ENCODE data around the gene OR5B17.
"Not testable (repeated sequence)": the region's sequence is repeated elsewhere in the genome, so short reads cannot be mapped to it uniquely, and the experiment has no call there.

OR5B17 gene

GRCh38 chr11:58358969-58359368 lies at the start of gene OR5B17:
Gene OR5B17, minus strand, starts transcription at chr11:58359069. Its CDS starts 0 bp downstream, at chr11:58359069.
- DNase-seq (ENCODE audit: low spot score): no peak

- no peak for DNase-seq (ENCODE audit: low spot score)
Observed at GRCh38 chr11:58406774-58407173, 47.9 kb upstream of the OR5B17 start, which contains the start of gene OR5B3. Gene OR5B3, minus strand, starts transcription at chr11:58406874. Its CDS starts 3,465 bp downstream, at chr11:58403409.

DNA sequence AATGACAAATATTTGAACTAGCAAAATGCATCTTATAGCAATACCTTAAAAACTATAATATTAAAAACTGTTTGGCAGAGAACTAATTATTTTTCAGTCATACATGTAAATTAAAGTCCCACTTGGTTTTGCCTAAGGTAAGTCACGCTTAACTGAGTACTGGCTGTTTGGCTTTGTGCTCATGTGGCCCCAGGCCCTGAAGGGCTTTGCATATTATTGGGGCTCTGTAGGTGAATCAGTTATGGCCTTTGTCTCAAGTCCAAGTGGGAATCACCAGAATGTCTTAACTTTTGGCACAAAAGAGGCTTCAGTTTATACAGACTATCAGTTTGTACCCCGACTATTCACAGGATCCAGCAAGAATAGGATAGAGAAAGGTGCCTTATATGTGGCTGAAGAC lies 40.8 kb upstream of the OR5B17 start:
- not testable (repeated sequence) for DNase-seq (ENCODE audit: low spot score)

GRCh38 chr11:58395581-58395980 lies 36.7 kb upstream of the OR5B17 start:
- peak; percentile 14 for DNase-seq (ENCODE audit: low spot score)

GRCh38 chr11:58394195-58394594 lies 35.3 kb upstream of the OR5B17 start:
- DNase-seq (ENCODE audit: low spot score): peak; percentile 51

DNA sequence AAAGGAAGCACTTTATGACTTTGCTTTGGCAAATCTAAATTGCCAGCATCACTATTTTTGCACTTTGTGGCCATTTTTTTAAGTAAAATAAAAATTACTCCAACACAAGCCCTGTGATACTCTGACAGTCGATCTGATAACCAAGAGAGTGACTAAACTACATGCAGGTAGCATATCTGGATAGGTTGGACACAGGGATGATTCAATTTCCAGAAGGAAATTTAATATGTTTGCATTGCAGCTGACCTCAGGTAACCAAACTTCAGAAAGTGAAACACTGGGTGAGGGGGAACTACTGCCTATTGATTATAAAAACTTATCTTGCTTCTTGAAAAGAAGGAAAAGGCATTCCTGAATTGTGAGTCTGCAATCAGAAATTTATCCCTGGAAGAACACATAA lies 33.9 kb upstream of the OR5B17 start:
- no peak for DNase-seq (ENCODE audit: low spot score)

DNA sequence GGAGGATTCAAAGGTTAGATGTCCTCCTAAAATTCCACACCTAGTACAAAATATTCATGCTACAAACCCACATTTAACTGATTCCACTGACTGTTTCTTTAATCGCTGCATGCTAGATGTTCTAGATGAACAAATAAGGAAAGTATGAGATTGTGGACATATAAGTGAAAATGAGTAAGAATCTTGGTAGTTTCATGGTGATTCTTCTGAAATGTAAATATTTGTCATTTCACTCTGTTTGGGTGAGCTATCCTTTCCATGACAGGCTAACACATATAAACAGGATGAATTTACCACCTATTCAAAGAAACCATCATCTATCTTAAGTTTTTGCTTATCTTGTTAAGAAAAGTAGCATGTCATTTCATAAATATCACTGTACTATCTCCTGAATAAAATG lies 33.0 kb upstream of the OR5B17 start:
- no peak for DNase-seq (ENCODE audit: low spot score)

- DNase-seq (ENCODE audit: low spot score): no peak
Observed at GRCh38 chr11:58390551-58391063, 31.7 kb upstream of the OR5B17 start.

- DNase-seq (ENCODE audit: low spot score): no peak
Observed at GRCh38 chr11:58354727-58355126, 4.1 kb downstream of the OR5B17 start.

DNA sequence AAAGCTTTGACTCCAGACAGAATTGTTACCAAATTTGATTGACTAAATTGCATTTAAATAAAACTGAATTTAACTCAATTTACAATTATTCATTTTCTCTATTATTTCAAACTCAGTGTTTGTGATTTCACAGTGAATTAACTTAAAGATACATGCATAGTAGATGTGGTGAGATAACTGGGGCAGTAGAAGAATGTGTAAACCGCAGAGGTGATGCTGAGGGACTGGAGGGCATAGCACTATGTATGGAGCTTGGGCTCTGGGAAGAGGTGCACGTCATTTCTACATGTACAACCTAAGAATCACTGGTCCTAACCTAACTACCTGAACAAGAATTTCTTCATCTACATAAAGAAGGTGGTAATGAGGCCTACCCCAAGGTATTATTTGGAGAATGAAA lies 13.7 kb downstream of the OR5B17 start:
- no peak for DNase-seq (ENCODE audit: low spot score)

DNA sequence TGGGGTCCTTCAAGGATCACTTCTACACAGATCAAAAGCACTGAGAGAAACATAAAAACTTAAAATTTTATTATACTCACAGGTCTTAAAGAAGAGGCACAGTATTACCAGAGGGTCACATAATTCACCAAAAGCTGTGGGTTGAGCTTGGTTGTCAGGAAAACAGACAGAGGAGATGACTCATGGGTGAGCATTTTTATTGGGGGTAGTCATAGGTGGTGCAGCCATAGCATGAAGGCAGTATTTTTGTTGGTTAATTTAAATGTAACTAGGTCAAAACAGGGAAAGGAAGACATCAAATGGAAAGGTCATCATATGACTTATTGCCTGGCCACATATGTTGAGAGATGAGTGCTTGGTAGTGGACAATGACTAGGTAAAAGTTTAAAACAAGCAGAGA lies 24.2 kb downstream of the OR5B17 start:
- DNase-seq (ENCODE audit: low spot score): peak; percentile 55

- peak; percentile 8 for DNase-seq (ENCODE audit: low spot score)
Observed at GRCh38 chr11:58330861-58331260, 28.0 kb downstream of the OR5B17 start.

GRCh38 chr11:58318532-58318931 lies 40.3 kb downstream of the OR5B17 start:
- no peak for DNase-seq (ENCODE audit: low spot score)

GRCh38 chr11:58316142-58316541 lies 42.7 kb downstream of the OR5B17 start:
- no peak for DNase-seq (ENCODE audit: low spot score)
